ENCODE data around the gene ZC3H4. TPM values are rescaled to one million over a fixed set of nuclear protein-coding genes. Genes with fewer than 3 reads are reported as not detected.

ZC3H4 gene
- total and polyA plus RNA-seq, 7 donors: 5.4 to 25.3 (median 20.4) TPM

- Histone ChIP-seq H3K4me3 (no peak overlapping the region), H3K4me1 (peaks cover 0 to 33% (median 24%) of the 10 kb centered on the region in 4 donors), H3K9me3 (no peaks in the 10 kb centered on the region), H3K27ac (no peak overlapping the region), H3K27me3 (peaks cover 52 to 84% (median 84%) of the 10 kb centered on the region in 3 donors), H3K36me3 (no peaks in the 10 kb centered on the region)
- no peak for DNase-seq
- 32 to 43% methylated on average over 14 of the region's 14 CpGs for WGBS, 2 donors
- TF ChIP-seq, protein P1, sequence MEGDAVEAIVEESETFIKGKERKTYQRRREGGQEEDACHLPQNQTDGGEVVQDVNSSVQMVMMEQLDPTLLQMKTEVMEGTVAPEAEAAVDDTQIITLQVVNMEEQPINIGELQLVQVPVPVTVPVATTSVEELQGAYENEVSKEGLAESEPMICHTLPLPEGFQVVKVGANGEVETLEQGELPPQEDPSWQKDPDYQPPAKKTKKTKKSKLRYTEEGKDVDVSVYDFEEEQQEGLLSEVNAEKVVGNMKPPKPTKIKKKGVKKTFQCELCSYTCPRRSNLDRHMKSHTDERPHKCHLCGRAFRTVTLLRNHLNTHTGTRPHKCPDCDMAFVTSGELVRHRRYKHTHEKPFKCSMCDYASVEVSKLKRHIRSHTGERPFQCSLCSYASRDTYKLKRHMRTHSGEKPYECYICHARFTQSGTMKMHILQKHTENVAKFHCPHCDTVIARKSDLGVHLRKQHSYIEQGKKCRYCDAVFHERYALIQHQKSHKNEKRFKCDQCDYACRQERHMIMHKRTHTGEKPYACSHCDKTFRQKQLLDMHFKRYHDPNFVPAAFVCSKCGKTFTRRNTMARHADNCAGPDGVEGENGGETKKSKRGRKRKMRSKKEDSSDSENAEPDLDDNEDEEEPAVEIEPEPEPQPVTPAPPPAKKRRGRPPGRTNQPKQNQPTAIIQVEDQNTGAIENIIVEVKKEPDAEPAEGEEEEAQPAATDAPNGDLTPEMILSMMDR (IDR thresholded peaks at IDR 0.05): no peak
- no peak for TF ChIP-seq EP300 (IDR thresholded peaks at IDR 0.05)
- no peak for TF ChIP-seq POLR2AphosphoS5 (IDR thresholded peaks at IDR 0.05)
- no peak for TF ChIP-seq POLR2A (IDR thresholded peaks at IDR 0.05)
- intact Hi-C loops (cut with DNase I): no loop called here
These were observed 91.4 kb downstream of the ZC3H4 start for GRCh38 chr19:47022140-47022536.

GRCh38 chr19:47021536-47022139 is 91.9 kb downstream of the ZC3H4 start:
- peaks cover 48 to 79% (median 79%) of the 10 kb centered on the region in 3 donors for H3K27me3 ChIP-seq

DNA sequence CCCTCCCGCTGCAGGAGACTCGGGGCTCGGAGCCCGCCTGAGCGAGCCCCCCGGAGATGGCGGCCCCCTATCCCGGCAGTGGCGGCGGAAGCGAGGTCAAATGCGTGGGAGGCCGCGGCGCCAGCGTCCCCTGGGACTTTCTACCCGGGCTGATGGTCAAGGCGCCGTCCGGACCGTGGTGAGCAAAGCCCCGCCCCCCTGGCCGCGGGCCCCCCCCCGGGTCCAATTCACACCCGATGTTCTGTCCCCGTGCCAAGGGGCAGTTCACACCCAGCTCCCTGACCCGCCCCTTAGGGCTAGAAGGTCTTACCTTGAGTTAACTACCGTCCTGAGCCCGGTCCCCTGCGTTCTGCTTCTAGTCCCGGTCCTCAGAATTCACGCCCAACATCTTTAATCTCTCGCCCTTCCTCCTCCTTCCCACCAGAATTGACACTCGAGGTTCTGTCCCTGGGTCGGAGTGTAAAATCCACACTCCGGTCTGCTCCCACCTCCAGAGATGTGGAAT is 92.5 kb downstream of the ZC3H4 start:
- Histone ChIP-seq H3K36me3 (no peaks in the 10 kb centered on the region), H3K27ac (no peak overlapping the region), H3K4me3 (peak overlapping the region in 2 of 4 donors; percentile 6 to 20), H3K27me3 (peaks cover 48 to 73% (median 73%) of the 10 kb centered on the region in 3 donors), H3K9me3 (no peaks in the 10 kb centered on the region), H3K4me1 (peaks cover 0 to 33% (median 24%) of the 10 kb centered on the region in 4 donors)
- WGBS, 2 donors: 2% methylated on average over 37 of the region's 37 CpGs
- no peak for DNase-seq
- TF ChIP-seq POLR2AphosphoS5 (IDR thresholded peaks at IDR 0.05) (no peak), POLR2A (IDR thresholded peaks at IDR 0.05) (no peak), EP300 (IDR thresholded peaks at IDR 0.05) (no peak)
- TF ChIP-seq, protein P1 (IDR thresholded peaks at IDR 0.05): no peak
- intact Hi-C loops (cut with DNase I): no loop called here

More at GRCh38 chr19:47021536-47022139, 91.9 kb downstream of the ZC3H4 start:
- intact Hi-C loops (cut with DNase I): no loop called here
- Histone ChIP-seq H3K4me3 (peak overlapping the region in 1 of 4 donors; percentile 6), H3K4me1 (peaks cover 0 to 33% (median 24%) of the 10 kb centered on the region in 4 donors), H3K27ac (no peak overlapping the region), H3K9me3 (no peaks in the 10 kb centered on the region), H3K36me3 (no peaks in the 10 kb centered on the region)
- no peak for DNase-seq
- whole genome bisulfite sequencing, 2 donors: 6 to 8% methylated on average over 50 of the region's 50 CpGs
- TF ChIP-seq, protein P1 (IDR thresholded peaks at IDR 0.05): no peak
- TF ChIP-seq EP300 (IDR thresholded peaks at IDR 0.05) (no peak), POLR2A (IDR thresholded peaks at IDR 0.05) (no peak), POLR2AphosphoS5 (IDR thresholded peaks at IDR 0.05) (no peak)

DNA sequence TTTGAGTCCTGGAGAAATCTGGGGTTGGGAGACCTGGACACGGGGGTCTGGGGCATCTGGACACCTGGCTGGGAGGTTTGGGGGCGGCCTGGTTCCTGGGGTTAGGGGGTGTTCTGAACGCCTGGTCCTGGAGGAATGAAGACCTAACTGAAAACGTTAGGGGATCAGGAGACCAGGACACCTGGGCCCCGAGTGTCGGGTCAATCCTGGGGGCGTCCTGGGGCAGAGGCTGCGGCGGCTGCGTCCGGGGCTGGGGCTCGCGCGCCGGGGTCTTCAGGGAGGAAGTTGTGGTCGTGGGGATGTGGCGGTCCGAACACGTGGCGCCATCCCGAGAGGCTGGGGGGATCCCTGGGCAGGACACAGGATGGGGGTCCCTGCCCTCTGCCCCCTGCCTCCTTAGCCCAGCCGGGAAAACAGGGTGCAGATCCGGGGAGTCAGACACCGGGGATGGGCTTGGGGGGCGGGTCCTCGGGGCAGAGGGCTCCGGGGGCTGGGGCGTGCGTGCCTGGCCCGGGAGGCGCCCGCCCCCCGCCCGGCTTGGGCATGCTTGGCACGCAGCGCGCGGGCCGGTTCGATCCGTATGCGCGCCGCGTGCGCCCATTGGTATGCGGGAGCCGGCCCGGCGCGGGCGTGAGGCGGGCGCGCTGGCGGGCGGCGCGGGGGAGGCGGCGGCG is 93.3 kb downstream of the ZC3H4 start:
- H3K36me3 ChIP-seq: no peaks in the 10 kb centered on the region
- intact Hi-C loops (cut with DNase I): no loop called here

More for the DNA sequence above, 93.3 kb downstream of the ZC3H4 start:
- WGBS, 2 donors: 2% methylated on average over 62 of the region's 62 CpGs
- TF ChIP-seq EP300 (IDR thresholded peaks at IDR 0.05) (no peak), POLR2A (IDR thresholded peaks at IDR 0.05) (no peak), POLR2AphosphoS5 (IDR thresholded peaks at IDR 0.05) (no peak)
- TF ChIP-seq, protein P1 (IDR thresholded peaks at IDR 0.05): no peak
- Histone ChIP-seq H3K27me3 (peaks cover 48 to 65% (median 65%) of the 10 kb centered on the region in 3 donors), H3K4me3 (peak overlapping the region in 1 of 4 donors; percentile 6), H3K9me3 (no peaks in the 10 kb centered on the region), H3K4me1 (peaks cover 0 to 33% (median 24%) of the 10 kb centered on the region in 4 donors), H3K27ac (no peak overlapping the region)
- no peak for DNase-seq

Measured in sigmoid colon (tissue), 7 donors.